ENCODE measurements around the gene TLE6.
A peak's percentile ranks its signal among the peaks of the same experiment; 100 is the strongest.
"Not testable (repeated sequence)": the region's sequence is repeated elsewhere in the genome, so short reads cannot be mapped to it uniquely, and the experiment has no call there.

Gene TLE6

DNA sequence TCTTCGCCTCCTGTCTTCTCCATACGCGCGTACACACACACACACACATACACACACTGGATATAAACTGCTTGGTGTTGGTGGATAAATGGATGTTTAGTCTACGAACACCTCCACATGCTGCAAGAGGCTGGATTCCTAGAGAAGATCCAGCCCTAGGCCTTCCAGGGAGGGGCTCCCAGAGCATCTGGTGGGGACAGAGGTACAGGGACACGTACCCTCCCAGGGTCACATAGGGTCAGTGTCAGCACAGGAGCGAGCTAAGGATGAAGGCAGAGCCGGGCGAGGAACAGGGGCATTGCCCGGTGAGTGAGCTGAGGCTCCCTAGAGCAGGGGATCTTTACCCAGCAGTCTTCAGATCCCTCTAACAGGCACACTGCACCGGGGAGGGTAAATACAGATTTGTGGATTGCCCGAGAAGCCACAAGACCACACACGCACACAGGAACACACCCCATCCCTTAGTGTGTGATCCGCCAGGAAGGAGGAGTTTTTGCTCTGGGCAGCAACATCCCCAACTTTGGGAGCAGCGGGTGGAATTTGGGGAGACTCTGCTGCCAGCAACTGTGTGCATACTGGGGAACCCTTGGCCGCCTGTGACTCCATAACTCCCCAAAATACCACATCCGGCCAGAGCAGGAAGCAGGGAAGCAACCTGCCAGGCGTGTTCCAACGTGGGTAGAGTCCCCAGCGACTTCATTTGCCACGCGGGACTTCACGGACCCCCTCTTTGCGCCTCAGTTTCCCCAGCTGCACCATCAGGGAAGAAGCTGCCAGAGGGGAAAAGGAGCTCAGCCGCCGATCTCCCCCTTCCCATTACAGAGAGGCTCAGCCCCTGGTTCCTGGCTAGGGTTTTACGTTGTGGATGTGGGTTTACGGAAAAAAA lies 57.5 kb downstream of the TLE6 start:
- Histone ChIP-seq H3K9me3 (ENCODE audit: control insufficient read depth, low read length) (no peaks in the 10 kb centered on the region), H3K4me3 (ENCODE audit: insufficient read depth, low read depth, low read length) (peak overlapping the region; percentile 31), H3K27ac (ENCODE audit: insufficient read depth, low read depth, low read length, poor library complexity, severe bottlenecking) (no peak overlapping the region), H3K36me3 (ENCODE audit: control insufficient read depth, insufficient read depth, low read length) (no peaks in the 10 kb centered on the region), H3K4me1 (ENCODE audit: control insufficient read depth, insufficient read depth, low read length) (peaks cover 16% of the 10 kb centered on the region), H3K27me3 (ENCODE audit: control insufficient read depth, insufficient read depth, low read length, poor library complexity, severe bottlenecking) (peaks cover 83% of the 10 kb centered on the region)
- WGBS, 2 experiments = 6 to 7% methylated on average over 24 to 25 of the region's 28 CpGs

DNA sequence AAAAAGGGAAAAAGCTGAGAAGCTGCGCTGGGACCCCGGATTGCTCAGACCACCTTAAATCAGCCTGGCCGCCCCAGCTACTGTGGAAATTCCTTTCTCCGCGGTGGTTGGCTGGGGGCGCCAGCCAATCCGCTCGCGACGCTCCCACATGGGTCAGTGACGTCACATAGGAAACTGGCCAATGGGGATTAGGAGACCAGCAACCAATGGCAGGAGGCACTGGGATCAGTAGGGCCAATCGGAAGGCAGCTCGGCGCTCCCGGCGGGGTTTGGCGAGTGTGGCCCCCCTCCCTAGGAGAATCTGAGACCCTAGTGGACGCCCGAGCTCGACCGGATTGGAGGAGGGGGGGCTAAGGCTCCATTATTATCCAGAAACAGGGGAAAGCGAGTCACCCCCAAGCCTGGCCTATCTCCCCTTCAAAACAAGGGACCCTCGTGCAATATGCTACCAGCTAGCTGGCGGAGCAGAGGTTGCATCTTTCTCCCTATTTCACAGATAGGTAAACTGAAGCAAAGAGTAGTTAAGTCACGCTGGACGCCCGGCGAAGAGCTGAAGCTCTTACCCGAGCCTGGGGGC lies 58.3 kb downstream of the TLE6 start:
- Histone ChIP-seq H3K4me3 (ENCODE audit: insufficient read depth, low read depth, low read length) (peak overlapping the region; percentile 50), H3K27me3 (ENCODE audit: control insufficient read depth, insufficient read depth, low read length, poor library complexity, severe bottlenecking) (peaks cover 82% of the 10 kb centered on the region), H3K36me3 (ENCODE audit: control insufficient read depth, insufficient read depth, low read length) (no peaks in the 10 kb centered on the region), H3K9me3 (ENCODE audit: control insufficient read depth, low read length) (no peaks in the 10 kb centered on the region), H3K4me1 (ENCODE audit: control insufficient read depth, insufficient read depth, low read length) (peaks cover 16% of the 10 kb centered on the region), H3K27ac (ENCODE audit: insufficient read depth, low read depth, low read length, poor library complexity, severe bottlenecking) (peak overlapping the region; percentile 72)
- 1% methylated on average over 29 of the region's 29 CpGs for WGBS, 2 experiments

DNA sequence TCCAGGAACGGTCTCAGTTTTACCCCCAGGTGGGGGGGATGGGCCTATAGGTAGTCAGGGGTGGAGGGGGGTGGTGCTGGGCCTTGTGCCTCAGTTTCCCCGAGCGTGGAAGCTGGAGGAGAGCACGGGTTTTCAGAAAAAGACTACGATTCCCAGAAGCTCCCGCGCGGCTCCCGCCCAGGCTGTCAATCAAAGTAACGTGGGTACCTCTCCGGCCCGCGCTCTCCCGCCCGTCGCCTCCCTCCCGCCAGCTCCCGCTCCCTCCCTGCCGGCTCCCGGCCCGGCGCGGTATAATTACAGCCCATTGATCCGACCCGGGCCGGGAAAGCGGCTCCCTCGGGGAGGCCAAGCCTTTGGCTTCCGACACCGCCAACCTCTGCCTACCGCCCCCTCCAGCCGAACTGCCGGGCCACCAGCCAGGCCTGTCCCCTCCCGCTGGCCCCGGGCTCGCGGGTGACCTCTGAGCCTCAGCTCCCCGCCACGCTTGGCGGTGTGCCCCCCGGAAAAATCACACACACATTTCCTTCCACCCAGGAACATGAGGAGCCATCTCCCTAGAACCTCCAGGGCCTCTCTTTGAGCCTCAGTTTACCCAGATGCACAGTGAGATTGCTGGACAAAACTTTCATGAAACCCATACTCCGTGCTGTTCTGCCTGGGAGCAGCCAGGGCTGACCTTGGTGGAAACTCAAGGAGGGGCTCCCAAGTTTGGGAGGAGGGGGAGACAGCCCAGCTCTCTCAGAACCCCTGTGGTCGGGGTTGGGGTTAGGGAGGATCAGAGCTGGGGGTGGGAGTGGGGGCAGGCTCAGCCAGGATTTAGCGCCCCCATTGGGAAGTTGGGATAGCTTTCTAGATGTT lies 59.0 kb downstream of the TLE6 start:
- WGBS, 2 experiments = 0% methylated on average over 44 of the region's 44 CpGs
- peak overlapping the region; percentile 72 for H3K27ac ChIP-seq (ENCODE audit: insufficient read depth, low read depth, low read length, poor library complexity, severe bottlenecking)
- peaks cover 79% of the 10 kb centered on the region for H3K27me3 ChIP-seq (ENCODE audit: control insufficient read depth, insufficient read depth, low read length, poor library complexity, severe bottlenecking)
- H3K36me3 ChIP-seq (ENCODE audit: control insufficient read depth, insufficient read depth, low read length) = no peaks in the 10 kb centered on the region
- peak overlapping the region; percentile 50 for H3K4me3 ChIP-seq (ENCODE audit: insufficient read depth, low read depth, low read length)
- H3K4me1 ChIP-seq (ENCODE audit: control insufficient read depth, insufficient read depth, low read length) = peaks cover 18% of the 10 kb centered on the region
- no peaks in the 10 kb centered on the region for H3K9me3 ChIP-seq (ENCODE audit: control insufficient read depth, low read length)

DNA sequence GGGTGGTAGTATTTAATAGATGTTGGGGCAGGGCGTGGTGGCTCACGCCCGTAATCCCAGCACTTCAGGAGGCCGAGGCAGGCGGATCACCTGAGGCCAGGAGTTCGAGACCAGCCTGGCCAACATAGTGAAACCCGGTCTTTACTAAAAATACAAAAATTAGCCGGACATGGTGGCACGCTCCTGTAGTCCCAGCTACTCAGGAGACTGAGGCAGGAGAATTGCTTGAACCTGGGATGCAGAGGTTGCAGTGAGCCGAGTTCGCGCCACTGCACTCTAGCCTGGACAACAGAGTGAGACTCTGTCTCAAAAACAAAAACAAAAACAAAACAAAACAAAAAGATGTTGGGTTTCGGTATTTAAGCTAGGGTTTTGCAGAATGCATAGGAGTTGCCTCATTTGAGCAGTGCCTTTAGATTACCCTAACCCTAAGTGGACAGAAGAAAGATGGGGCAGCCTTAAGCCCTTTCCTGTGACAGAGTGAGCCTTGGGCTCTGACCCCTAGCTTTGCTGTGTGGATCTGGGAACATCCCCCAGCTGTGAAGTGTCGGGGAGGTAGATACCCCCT lies 59.7 kb downstream of the TLE6 start:
- H3K27me3 ChIP-seq (ENCODE audit: control insufficient read depth, insufficient read depth, low read length, poor library complexity, severe bottlenecking) = peaks cover 79% of the 10 kb centered on the region

DNA sequence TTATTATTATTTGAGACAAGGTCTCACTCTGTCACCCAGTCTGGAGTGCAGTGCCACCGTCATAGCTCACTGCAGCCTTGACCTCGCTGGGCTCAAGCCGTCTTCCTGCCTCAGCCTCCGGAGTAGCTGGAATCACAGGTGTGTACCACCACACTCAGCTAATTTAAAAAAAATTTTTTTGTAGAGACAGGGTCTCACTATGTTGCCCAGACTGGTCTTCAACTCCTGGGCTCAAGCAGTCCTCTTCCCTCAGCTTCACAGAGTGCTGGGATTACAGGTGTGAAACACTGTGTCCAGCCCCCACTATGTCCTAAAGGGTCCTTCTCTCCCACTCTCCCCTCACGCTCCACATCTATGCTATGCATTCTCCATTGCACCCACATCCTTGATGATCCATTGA lies 60.9 kb downstream of the TLE6 start:
- Histone ChIP-seq H3K4me1 (ENCODE audit: control insufficient read depth, insufficient read depth, low read length) (peaks cover 24% of the 10 kb centered on the region), H3K36me3 (ENCODE audit: control insufficient read depth, insufficient read depth, low read length) (no peaks in the 10 kb centered on the region), H3K4me3 (ENCODE audit: insufficient read depth, low read depth, low read length) (no peak overlapping the region), H3K9me3 (ENCODE audit: control insufficient read depth, low read length) (no peaks in the 10 kb centered on the region), H3K27me3 (ENCODE audit: control insufficient read depth, insufficient read depth, low read length, poor library complexity, severe bottlenecking) (peaks cover 75% of the 10 kb centered on the region), H3K27ac (ENCODE audit: insufficient read depth, low read depth, low read length, poor library complexity, severe bottlenecking) (no peak overlapping the region)
- WGBS, 2 experiments = 84 to 87% methylated on average over 5 of the region's 5 CpGs

More for the DNA sequence above, 59.7 kb downstream of the TLE6 start:
- WGBS, 2 experiments = 53 to 54% methylated on average over 14 of the region's 14 CpGs
- not testable (repeated sequence) for H3K36me3 ChIP-seq (ENCODE audit: control insufficient read depth, insufficient read depth, low read length); H3K4me3 ChIP-seq (ENCODE audit: insufficient read depth, low read depth, low read length); H3K9me3 ChIP-seq (ENCODE audit: control insufficient read depth, low read length); H3K27ac ChIP-seq (ENCODE audit: insufficient read depth, low read depth, low read length, poor library complexity, severe bottlenecking)
- peaks cover 24% of the 10 kb centered on the region for H3K4me1 ChIP-seq (ENCODE audit: control insufficient read depth, insufficient read depth, low read length)

DNA sequence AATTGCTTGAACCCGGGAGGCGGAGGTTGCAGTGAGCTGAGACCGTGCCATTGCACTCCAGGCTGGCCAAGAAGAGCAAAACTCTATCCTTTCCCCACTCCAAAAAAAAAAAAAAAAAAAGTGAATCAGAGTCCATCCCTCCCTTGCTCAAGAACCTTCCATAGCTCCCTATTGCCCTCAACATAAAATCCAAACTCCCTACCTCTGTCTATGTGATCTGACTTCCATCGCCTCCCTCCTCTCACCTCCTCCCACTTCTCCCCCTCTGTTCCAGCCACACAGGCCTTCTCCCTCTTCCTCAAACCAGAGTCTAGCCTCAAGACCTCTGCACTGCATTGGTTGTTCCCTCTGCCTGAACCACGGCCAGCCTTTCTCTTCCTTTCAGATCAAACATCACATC lies 61.8 kb downstream of the TLE6 start:
- WGBS, 2 experiments = 90 to 91% methylated on average over 5 of the region's 5 CpGs
- peaks cover 21% of the 10 kb centered on the region for H3K4me1 ChIP-seq (ENCODE audit: control insufficient read depth, insufficient read depth, low read length)
- H3K27ac ChIP-seq (ENCODE audit: insufficient read depth, low read depth, low read length, poor library complexity, severe bottlenecking) = no peak overlapping the region
- H3K9me3 ChIP-seq (ENCODE audit: control insufficient read depth, low read length) = no peaks in the 10 kb centered on the region
- no peak overlapping the region for H3K4me3 ChIP-seq (ENCODE audit: insufficient read depth, low read depth, low read length)
- peaks cover 67% of the 10 kb centered on the region for H3K27me3 ChIP-seq (ENCODE audit: control insufficient read depth, insufficient read depth, low read length, poor library complexity, severe bottlenecking)
- H3K36me3 ChIP-seq (ENCODE audit: control insufficient read depth, insufficient read depth, low read length) = no peaks in the 10 kb centered on the region

DNA sequence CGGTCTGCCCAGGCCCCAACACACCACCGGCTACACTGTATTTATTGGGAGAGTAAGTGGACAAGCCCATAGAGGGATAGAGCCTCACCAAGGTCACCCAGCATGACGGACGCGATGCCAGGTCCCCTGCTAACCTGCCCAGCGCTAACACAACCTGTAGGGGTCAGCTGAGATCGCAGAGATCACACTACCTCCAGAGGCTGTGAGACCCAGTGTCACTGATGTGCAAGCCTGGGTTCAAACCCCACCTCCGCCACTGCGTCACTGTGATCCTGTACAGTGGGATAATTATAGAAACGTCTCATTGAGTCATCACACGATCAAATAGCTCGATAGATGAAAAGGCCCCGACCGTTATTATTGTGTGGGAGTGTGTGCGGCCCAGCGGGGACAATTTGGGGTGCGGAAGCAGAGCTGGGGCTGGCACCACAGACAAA lies 62.3 kb downstream of the TLE6 start:
- Histone ChIP-seq H3K27ac (ENCODE audit: insufficient read depth, low read depth, low read length, poor library complexity, severe bottlenecking) (no peak overlapping the region), H3K4me1 (ENCODE audit: control insufficient read depth, insufficient read depth, low read length) (peaks cover 15% of the 10 kb centered on the region), H3K36me3 (ENCODE audit: control insufficient read depth, insufficient read depth, low read length) (no peaks in the 10 kb centered on the region), H3K27me3 (ENCODE audit: control insufficient read depth, insufficient read depth, low read length, poor library complexity, severe bottlenecking) (peaks cover 65% of the 10 kb centered on the region), H3K4me3 (ENCODE audit: insufficient read depth, low read depth, low read length) (no peak overlapping the region), H3K9me3 (ENCODE audit: control insufficient read depth, low read length) (no peaks in the 10 kb centered on the region)
- WGBS, 2 experiments = 83 to 86% methylated on average over 17 of the region's 17 CpGs

DNA sequence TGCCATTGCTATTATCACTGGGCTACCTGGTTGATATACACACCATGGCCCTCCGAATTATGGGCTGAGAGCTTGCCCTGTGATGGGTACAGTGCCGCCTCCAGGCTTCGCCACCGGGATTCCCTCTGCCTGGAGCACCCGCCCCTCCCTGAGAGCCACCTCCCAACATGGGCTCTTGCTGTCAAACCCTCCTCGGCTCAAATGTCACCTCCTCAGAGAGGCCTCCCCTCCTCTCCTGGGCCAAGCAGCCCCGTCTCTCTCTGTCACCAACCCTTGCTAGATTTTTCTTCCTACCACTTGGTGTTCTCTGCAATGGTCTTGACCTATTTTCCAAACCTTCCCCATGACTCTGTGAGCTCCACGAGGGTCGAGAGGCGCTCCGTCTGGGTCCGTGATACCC lies 64.0 kb downstream of the TLE6 start:
- no peaks in the 10 kb centered on the region for H3K9me3 ChIP-seq (ENCODE audit: control insufficient read depth, low read length)
- H3K27me3 ChIP-seq (ENCODE audit: control insufficient read depth, insufficient read depth, low read length, poor library complexity, severe bottlenecking) = peaks cover 71% of the 10 kb centered on the region
- H3K27ac ChIP-seq (ENCODE audit: insufficient read depth, low read depth, low read length, poor library complexity, severe bottlenecking) = no peak overlapping the region
- peaks cover 8% of the 10 kb centered on the region for H3K4me1 ChIP-seq (ENCODE audit: control insufficient read depth, insufficient read depth, low read length)
- no peak overlapping the region for H3K4me3 ChIP-seq (ENCODE audit: insufficient read depth, low read depth, low read length)
- 25 to 30% methylated on average over 12 of the region's 12 CpGs for whole genome bisulfite sequencing, 2 experiments
- H3K36me3 ChIP-seq (ENCODE audit: control insufficient read depth, insufficient read depth, low read length) = no peaks in the 10 kb centered on the region

DNA sequence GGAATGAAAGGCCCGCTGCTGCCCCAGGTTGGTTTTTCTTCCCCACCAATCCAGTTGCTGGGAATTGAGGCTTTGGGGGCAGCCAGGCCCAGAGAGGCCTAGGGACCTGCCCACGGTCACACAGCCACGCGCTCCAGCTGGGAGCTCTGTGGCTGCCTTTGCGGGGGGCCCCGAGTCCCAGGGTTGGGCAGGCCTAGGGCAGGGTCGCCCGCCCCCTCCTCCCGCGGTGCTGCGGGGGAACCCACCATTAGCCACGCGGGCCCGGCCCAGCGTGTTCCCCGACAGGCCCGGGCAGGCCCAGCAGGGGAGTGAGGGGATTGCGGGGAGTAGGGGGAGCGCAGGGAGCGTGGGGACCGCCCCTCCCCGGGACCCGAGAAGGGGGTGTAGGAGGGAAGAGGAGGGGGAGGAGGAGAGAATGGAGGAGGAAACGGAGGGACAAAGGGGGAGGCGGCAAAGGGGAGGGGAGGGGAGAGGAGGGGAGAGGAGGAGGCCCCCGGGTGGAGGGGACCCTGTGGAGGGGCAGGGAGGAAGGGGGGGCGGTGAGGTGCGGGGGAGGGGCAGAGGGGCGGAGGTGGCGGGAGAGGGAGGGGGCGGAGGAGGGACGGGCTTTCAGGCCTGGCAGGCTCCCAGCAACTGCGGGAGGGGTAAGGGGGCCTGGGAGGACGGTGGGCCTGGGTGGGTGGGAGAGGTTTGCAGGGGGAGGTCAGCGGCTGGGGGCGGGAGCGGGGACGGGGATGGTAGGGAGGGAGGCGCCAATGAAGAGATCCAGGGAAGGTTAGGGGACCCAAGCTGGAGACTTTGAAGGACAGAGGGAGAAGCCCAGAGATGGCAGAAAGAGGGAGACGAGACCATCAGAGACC lies 64.6 kb downstream of the TLE6 start:
- Histone ChIP-seq H3K27ac (ENCODE audit: insufficient read depth, low read depth, low read length, poor library complexity, severe bottlenecking) (no peak overlapping the region), H3K9me3 (ENCODE audit: control insufficient read depth, low read length) (no peaks in the 10 kb centered on the region), H3K27me3 (ENCODE audit: control insufficient read depth, insufficient read depth, low read length, poor library complexity, severe bottlenecking) (peaks cover 69% of the 10 kb centered on the region), H3K36me3 (ENCODE audit: control insufficient read depth, insufficient read depth, low read length) (no peaks in the 10 kb centered on the region), H3K4me3 (ENCODE audit: insufficient read depth, low read depth, low read length) (no peak overlapping the region), H3K4me1 (ENCODE audit: control insufficient read depth, insufficient read depth, low read length) (peaks cover 8% of the 10 kb centered on the region)
- WGBS, 2 experiments = 4 to 5% methylated on average over 36 to 40 of the region's 40 CpGs
